ENCODE measurements around the gene SLC16A1.

The SLC16A1 gene

DNA sequence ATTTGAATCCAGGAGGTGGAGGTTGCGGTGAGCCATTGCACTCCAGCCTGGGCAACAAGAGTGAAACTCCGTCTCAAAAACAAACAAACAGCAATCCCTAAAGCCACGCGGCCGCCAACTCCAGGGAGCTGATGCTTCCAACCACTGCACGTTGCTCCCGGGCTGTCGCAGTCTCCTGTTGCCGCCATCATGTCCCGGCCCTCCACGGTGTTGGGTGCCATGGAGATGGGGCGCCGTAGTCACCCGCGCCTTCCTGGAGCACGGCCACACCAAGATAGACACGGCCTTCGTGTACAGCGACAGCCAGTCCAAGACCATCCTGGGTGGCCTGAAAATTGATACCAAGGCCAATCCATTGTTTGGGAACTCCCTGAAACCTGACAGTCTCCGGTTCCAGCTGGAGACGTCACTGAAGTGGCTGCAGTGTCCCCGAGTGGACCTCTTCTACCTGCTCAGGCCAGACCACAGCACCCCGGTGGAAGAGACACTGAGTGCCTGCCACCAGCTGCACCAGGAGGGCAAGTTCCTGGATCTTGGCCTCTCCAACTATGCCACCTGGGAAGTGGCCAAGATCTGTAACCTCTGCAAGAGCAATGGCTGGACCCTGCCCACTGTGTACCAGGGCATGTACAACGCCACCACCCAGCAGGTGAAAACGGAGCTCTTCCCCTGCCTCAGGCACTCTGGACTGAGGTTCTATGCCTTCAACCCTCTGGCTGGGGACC, 32.6 kb downstream of the SLC16A1 start:
- H3K9me3 ChIP-seq (ENCODE audit: control insufficient read depth, low read length): no peaks in the 10 kb centered on the region
- H3K27ac ChIP-seq (ENCODE audit: low read length, poor library complexity, severe bottlenecking): no peak overlapping the region
- H2BK15ac ChIP-seq (ENCODE audit: low read depth, poor library complexity, severe bottlenecking): no peak overlapping the region
- no peak overlapping the region for H2BK120ac ChIP-seq (ENCODE audit: low read depth, low read length)
- no peak overlapping the region for H2BK5ac ChIP-seq (ENCODE audit: low read depth, low read length, poor library complexity, severe bottlenecking)
- H3K4me1 ChIP-seq (ENCODE audit: control insufficient read depth, insufficient read depth, low read depth, low read length): no peaks in the 10 kb centered on the region
- 99% methylated on average over 24 of the region's 25 CpGs for WGBS
- H3K4me3 ChIP-seq (ENCODE audit: insufficient read depth in 1 of 2, low read depth in 1 of 2, low read length in 2 of 2): no peak overlapping the region
- H4K8ac ChIP-seq (ENCODE audit: low read length): no peak overlapping the region
- no peak overlapping the region for H2AFZ ChIP-seq (ENCODE audit: low read depth, low read length)
- no peak overlapping the region for H3K4me2 ChIP-seq (ENCODE audit: low read length, poor library complexity, severe bottlenecking)
- no peak for DNase-seq
- H3K36me3 ChIP-seq (ENCODE audit: control insufficient read depth in 1 of 2, insufficient read depth in 2 of 2, low read depth in 1 of 2, low read length in 2 of 2): peaks cover 29 to 43% of the 10 kb centered on the region in 2 experiments
- H3K14ac ChIP-seq (ENCODE audit: low read length in 2 of 2): no peak overlapping the region
- peaks cover 20% of the 10 kb centered on the region for H3K79me1 ChIP-seq (replicated peaks; ENCODE audit: low read length, poor library complexity, severe bottlenecking)
- no peak overlapping the region for H3K18ac ChIP-seq (ENCODE audit: low read depth in 1 of 2, low read length in 2 of 2)
- no peak overlapping the region for H3K4ac ChIP-seq (ENCODE audit: low read depth in 1 of 2, low read length in 2 of 2)
- peak overlapping the region in 1 of 2 experiments; percentile 34 for H2BK12ac ChIP-seq (ENCODE audit: low read length in 2 of 2)
- no peak overlapping the region for H2AK5ac ChIP-seq (ENCODE audit: low read length, severe bottlenecking)
- no peaks in the 10 kb centered on the region for H3K27me3 ChIP-seq (ENCODE audit: control insufficient read depth in 1 of 2, insufficient read depth in 1 of 2, low read length in 2 of 2)
- H4K91ac ChIP-seq (ENCODE audit: low read length): no peak overlapping the region
- H3K9ac ChIP-seq (ENCODE audit: low read length): no peak overlapping the region
- H3K23ac ChIP-seq (ENCODE audit: low read length in 2 of 2): no peak overlapping the region

DNA sequence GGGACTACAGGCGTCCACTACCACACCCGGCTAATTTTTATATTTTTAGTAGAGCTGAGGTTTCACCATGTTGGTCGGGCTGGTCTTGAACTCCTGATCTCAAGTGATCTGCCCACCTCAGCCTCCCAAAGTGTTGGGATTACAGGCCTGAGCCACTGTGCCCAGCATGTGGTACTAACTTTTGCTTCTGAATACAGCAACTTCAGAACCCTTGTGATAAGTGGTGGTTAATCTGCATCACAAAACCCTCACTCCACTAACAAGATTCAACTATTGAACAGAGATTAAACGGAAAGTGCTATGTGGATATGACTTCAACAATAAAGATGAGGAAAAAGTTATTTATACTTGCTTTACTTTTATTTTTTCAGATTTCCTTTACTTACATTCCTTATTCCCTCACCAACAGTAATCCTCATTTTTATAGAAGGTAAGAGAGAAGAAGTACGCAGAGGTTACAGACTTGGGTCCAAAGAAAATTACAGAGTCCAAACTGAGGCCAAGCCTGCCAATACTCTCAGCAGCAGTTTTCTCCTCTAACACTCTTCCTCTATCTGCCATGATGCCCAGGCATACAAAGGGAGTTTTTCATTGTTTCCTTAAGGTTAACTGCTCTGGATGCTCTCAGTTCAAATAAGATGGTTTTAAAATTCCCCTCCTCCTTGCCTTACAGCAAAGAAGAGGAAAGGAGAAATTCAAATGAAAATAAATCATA, 44.3 kb downstream of the SLC16A1 start:
- no peak overlapping the region for H2AFZ ChIP-seq (ENCODE audit: low read depth, low read length)
- H2AK5ac ChIP-seq (ENCODE audit: low read length, severe bottlenecking): no peak overlapping the region
- no peak overlapping the region for H3K23ac ChIP-seq (ENCODE audit: low read length in 2 of 2)
- H2BK12ac ChIP-seq (ENCODE audit: low read length in 2 of 2): no peak overlapping the region
- H4K91ac ChIP-seq (ENCODE audit: low read length): no peak overlapping the region
- no peak overlapping the region for H3K4me3 ChIP-seq (ENCODE audit: insufficient read depth in 1 of 2, low read depth in 1 of 2, low read length in 2 of 2)
- no peak overlapping the region for H2BK5ac ChIP-seq (ENCODE audit: low read depth, low read length, poor library complexity, severe bottlenecking)
- no peak overlapping the region for H3K9ac ChIP-seq (ENCODE audit: low read length)
- DNase-seq: no peak
- WGBS: 100% methylated on average over 3 of the region's 5 CpGs
- H2BK15ac ChIP-seq (ENCODE audit: low read depth, poor library complexity, severe bottlenecking): no peak overlapping the region
- H3K36me3 ChIP-seq (ENCODE audit: control insufficient read depth in 1 of 2, insufficient read depth in 2 of 2, low read depth in 1 of 2, low read length in 2 of 2): peaks cover 3 to 28% of the 10 kb centered on the region in 2 experiments
- peaks cover 14% of the 10 kb centered on the region for H3K79me1 ChIP-seq (replicated peaks; ENCODE audit: low read length, poor library complexity, severe bottlenecking)
- peaks cover 4% of the 10 kb centered on the region for H3K4me1 ChIP-seq (ENCODE audit: control insufficient read depth, insufficient read depth, low read depth, low read length)
- H3K27ac ChIP-seq (ENCODE audit: low read length, poor library complexity, severe bottlenecking): no peak overlapping the region
- H3K9me3 ChIP-seq (ENCODE audit: control insufficient read depth, low read length): no peaks in the 10 kb centered on the region
- H3K27me3 ChIP-seq (ENCODE audit: control insufficient read depth in 1 of 2, insufficient read depth in 1 of 2, low read length in 2 of 2): no peaks in the 10 kb centered on the region
- H3K4me2 ChIP-seq (ENCODE audit: low read length, poor library complexity, severe bottlenecking): no peak overlapping the region
- H4K8ac ChIP-seq (ENCODE audit: low read length): no peak overlapping the region
- no peak overlapping the region for H3K14ac ChIP-seq (ENCODE audit: low read length in 2 of 2)
- no peak overlapping the region for H3K4ac ChIP-seq (ENCODE audit: low read depth in 1 of 2, low read length in 2 of 2)
- no peak overlapping the region for H3K18ac ChIP-seq (ENCODE audit: low read depth in 1 of 2, low read length in 2 of 2)
- no peak overlapping the region for H2BK120ac ChIP-seq (ENCODE audit: low read depth, low read length)

DNA sequence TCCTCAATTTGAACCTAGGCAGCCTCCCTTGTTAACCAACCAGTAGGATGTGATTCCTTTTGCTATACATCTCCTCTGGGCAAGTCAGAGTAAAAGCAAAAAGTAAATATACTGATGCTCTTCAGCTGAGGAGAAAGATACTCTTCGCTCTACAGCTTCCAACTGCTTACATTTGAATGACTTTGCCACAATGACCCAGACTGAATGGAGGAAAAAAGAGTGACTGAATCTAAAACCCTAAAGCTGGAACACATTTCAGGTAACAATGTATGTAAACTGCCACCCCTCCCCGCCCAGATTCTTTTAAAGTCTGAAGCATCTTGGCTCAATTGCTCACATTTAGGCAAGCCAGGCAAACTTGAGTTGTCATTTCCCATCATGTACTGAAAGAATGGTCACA, 46.1 kb downstream of the SLC16A1 start:
- Histone ChIP-seq H2BK15ac (ENCODE audit: low read depth, poor library complexity, severe bottlenecking) (no peak overlapping the region), H2AFZ (ENCODE audit: low read depth, low read length) (no peak overlapping the region), H3K27me3 (ENCODE audit: control insufficient read depth in 1 of 2, insufficient read depth in 1 of 2, low read length in 2 of 2) (no peaks in the 10 kb centered on the region), H3K4ac (ENCODE audit: low read depth in 1 of 2, low read length in 2 of 2) (no peak overlapping the region), H3K79me1 (replicated peaks; ENCODE audit: low read length, poor library complexity, severe bottlenecking) (peaks cover 11% of the 10 kb centered on the region), H4K91ac (ENCODE audit: low read length) (no peak overlapping the region), H2BK120ac (ENCODE audit: low read depth, low read length) (no peak overlapping the region), H2BK12ac (ENCODE audit: low read length in 2 of 2) (no peak overlapping the region), H3K4me1 (ENCODE audit: control insufficient read depth, insufficient read depth, low read depth, low read length) (peaks cover 2% of the 10 kb centered on the region), H3K14ac (ENCODE audit: low read length in 2 of 2) (no peak overlapping the region), H3K27ac (ENCODE audit: low read length, poor library complexity, severe bottlenecking) (no peak overlapping the region), H2AK5ac (ENCODE audit: low read length, severe bottlenecking) (no peak overlapping the region), H4K8ac (ENCODE audit: low read length) (no peak overlapping the region), H3K18ac (ENCODE audit: low read depth in 1 of 2, low read length in 2 of 2) (no peak overlapping the region), H3K4me2 (ENCODE audit: low read length, poor library complexity, severe bottlenecking) (no peak overlapping the region), H3K9me3 (ENCODE audit: control insufficient read depth, low read length) (no peaks in the 10 kb centered on the region), H3K9ac (ENCODE audit: low read length) (no peak overlapping the region), H3K23ac (ENCODE audit: low read length in 2 of 2) (no peak overlapping the region), H3K4me3 (ENCODE audit: insufficient read depth in 1 of 2, low read depth in 1 of 2, low read length in 2 of 2) (no peak overlapping the region), H3K36me3 (ENCODE audit: control insufficient read depth in 1 of 2, insufficient read depth in 2 of 2, low read depth in 1 of 2, low read length in 2 of 2) (peaks cover 0 to 25% of the 10 kb centered on the region in 2 experiments), H2BK5ac (ENCODE audit: low read depth, low read length, poor library complexity, severe bottlenecking) (no peak overlapping the region)
- whole genome bisulfite sequencing: 99% methylated on average over 2 of the region's 2 CpGs
- DNase-seq: no peak

DNA sequence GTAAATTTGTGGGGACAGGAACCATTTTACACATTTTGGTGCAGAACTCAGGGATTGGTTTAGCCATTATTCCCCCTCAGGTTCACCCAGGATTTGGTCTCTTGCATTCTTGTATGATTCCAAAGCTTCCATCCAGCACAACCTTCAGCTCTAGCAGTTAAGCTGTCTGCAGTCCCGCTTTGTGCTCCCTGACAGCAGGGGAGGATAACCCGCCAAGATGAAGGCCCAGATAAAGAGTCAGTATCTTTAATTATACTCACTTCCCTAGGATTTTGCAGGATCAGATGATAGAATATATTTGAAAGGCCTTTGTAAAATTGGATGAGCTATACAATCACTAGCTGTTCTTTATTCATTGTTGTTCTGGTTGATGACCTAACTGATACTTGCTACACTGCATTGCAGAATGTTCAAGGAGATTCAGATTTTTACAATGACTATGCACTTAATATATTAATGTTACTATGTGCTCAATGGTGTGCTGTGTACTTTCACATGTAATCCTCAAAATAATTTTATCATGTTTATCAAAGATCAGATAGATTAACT, 49.8 kb downstream of the SLC16A1 start:
- no peak overlapping the region for H3K14ac ChIP-seq (ENCODE audit: low read length in 2 of 2)
- no peak overlapping the region for H2BK120ac ChIP-seq (ENCODE audit: low read depth, low read length)
- H2AFZ ChIP-seq (ENCODE audit: low read depth, low read length): no peak overlapping the region
- H2AK5ac ChIP-seq (ENCODE audit: low read length, severe bottlenecking): no peak overlapping the region
- H3K18ac ChIP-seq (ENCODE audit: low read depth in 1 of 2, low read length in 2 of 2): no peak overlapping the region
- peaks cover 6% of the 10 kb centered on the region for H3K79me1 ChIP-seq (replicated peaks; ENCODE audit: low read length, poor library complexity, severe bottlenecking)
- no peak overlapping the region for H4K8ac ChIP-seq (ENCODE audit: low read length)
- no peak overlapping the region for H4K91ac ChIP-seq (ENCODE audit: low read length)
- no peak overlapping the region for H2BK15ac ChIP-seq (ENCODE audit: low read depth, poor library complexity, severe bottlenecking)
- H3K27ac ChIP-seq (ENCODE audit: low read length, poor library complexity, severe bottlenecking): no peak overlapping the region
- no peak overlapping the region for H2BK12ac ChIP-seq (ENCODE audit: low read length in 2 of 2)
- no peak overlapping the region for H2BK5ac ChIP-seq (ENCODE audit: low read depth, low read length, poor library complexity, severe bottlenecking)
- peaks cover 0 to 8% of the 10 kb centered on the region in 2 experiments for H3K36me3 ChIP-seq (ENCODE audit: control insufficient read depth in 1 of 2, insufficient read depth in 2 of 2, low read depth in 1 of 2, low read length in 2 of 2)
- 100% methylated on average over 1 of the region's 2 CpGs for WGBS
- H3K23ac ChIP-seq (ENCODE audit: low read length in 2 of 2): no peak overlapping the region
- H3K4ac ChIP-seq (ENCODE audit: low read depth in 1 of 2, low read length in 2 of 2): no peak overlapping the region
- no peaks in the 10 kb centered on the region for H3K27me3 ChIP-seq (ENCODE audit: control insufficient read depth in 1 of 2, insufficient read depth in 1 of 2, low read length in 2 of 2)
- H3K4me1 ChIP-seq (ENCODE audit: control insufficient read depth, insufficient read depth, low read depth, low read length): peaks cover 2% of the 10 kb centered on the region
- no peak overlapping the region for H3K4me3 ChIP-seq (ENCODE audit: insufficient read depth in 1 of 2, low read depth in 1 of 2, low read length in 2 of 2)
- no peaks in the 10 kb centered on the region for H3K9me3 ChIP-seq (ENCODE audit: control insufficient read depth, low read length)
- no peak for DNase-seq
- no peak overlapping the region for H3K4me2 ChIP-seq (ENCODE audit: low read length, poor library complexity, severe bottlenecking)
- H3K9ac ChIP-seq (ENCODE audit: low read length): no peak overlapping the region
